Measurements from ENCODE around the gene RDH13.
"Not testable (repeated sequence)": the region's sequence is repeated elsewhere in the genome, so short reads cannot be mapped to it uniquely, and the experiment has no call there.

RDH13 gene, protein sequence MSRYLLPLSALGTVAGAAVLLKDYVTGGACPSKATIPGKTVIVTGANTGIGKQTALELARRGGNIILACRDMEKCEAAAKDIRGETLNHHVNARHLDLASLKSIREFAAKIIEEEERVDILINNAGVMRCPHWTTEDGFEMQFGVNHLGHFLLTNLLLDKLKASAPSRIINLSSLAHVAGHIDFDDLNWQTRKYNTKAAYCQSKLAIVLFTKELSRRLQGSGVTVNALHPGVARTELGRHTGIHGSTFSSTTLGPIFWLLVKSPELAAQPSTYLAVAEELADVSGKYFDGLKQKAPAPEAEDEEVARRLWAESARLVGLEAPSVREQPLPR

DNA sequence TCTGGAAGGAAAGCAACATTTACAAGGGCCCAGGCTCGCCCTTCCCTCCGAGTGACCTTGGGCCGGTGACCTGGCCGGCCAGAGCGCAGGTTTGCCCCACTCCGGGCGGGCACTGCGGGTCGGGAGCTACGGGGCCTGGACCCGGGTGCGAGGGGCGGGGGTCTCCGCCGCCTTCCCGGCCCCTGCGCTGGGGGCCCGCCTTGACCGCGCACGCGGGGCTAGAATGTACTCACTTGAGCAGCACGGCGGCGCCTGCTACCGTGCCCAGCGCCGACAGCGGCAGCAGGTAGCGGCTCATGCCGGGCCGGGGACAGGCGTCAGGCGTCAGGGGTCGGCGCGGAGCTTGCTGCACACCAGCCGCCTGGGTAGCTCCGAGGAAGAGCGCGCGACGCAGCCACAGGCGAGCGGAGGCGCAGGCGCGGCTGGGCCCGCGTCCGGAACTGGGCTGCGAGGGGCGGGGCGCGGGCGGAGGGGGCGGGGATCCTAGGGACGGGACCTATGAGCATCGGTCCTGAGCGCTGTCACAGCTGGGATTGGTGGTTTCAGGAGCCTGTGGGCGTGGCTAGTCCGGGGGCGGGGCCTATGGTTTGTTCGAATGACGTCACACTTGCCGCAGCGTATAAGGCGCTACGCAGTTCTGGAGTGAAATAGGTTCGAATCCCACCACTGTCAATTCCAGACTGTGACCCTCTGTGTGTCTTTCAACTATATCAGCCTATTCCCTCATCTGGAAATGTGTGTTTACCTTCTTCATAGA lies at the start of gene RDH13:
RDH13 (minus strand) TSS at position 414 of the 757 bp plus-strand sequence; CDS start at position 298, 116 bp downstream.
- TF ChIP-seq, protein P1, sequence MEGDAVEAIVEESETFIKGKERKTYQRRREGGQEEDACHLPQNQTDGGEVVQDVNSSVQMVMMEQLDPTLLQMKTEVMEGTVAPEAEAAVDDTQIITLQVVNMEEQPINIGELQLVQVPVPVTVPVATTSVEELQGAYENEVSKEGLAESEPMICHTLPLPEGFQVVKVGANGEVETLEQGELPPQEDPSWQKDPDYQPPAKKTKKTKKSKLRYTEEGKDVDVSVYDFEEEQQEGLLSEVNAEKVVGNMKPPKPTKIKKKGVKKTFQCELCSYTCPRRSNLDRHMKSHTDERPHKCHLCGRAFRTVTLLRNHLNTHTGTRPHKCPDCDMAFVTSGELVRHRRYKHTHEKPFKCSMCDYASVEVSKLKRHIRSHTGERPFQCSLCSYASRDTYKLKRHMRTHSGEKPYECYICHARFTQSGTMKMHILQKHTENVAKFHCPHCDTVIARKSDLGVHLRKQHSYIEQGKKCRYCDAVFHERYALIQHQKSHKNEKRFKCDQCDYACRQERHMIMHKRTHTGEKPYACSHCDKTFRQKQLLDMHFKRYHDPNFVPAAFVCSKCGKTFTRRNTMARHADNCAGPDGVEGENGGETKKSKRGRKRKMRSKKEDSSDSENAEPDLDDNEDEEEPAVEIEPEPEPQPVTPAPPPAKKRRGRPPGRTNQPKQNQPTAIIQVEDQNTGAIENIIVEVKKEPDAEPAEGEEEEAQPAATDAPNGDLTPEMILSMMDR (conservative IDR thresholded peaks at IDR 0.05; ENCODE audit: control insufficient read depth, insufficient read depth, low read depth, low read length): no peak
- peak; percentile 96 for DNase-seq (ENCODE audit: low read depth)
- peak within 1 kb of the TSS; percentile 63 for H3K4me3 ChIP-seq (ENCODE audit: control insufficient read depth, low read depth, low read length)

DNA sequence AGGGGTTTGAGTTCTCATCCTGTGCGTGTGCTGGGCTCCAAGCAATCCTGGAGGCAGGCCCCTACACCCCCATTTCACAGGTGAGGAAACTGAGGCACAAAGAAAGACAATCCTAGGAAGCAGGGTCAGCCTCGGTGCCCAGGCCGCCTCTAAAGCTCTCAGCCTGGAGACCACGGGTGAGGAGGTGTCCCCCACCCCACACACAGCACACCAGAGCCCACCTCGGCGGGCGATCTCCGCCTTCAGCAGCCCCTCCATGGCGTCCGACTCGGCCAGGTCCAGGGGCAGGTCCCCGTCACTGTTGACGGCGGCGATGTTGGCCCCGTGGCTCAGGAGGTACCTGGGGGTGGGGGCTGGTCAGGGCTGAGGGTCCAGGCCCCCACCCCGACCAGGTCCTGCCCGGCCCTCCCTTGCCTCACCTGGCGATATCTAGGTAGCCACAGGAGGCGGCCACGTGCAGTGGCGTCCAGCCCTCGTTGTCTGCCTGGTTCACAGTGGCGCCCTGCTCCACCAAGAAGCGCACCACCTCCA lies 49.4 kb upstream of the RDH13 start:
- H3K4me3 ChIP-seq (ENCODE audit: control insufficient read depth, low read depth, low read length): no peak overlapping the region
- TF ChIP-seq, protein P1 (conservative IDR thresholded peaks at IDR 0.05; ENCODE audit: control insufficient read depth, insufficient read depth, low read depth, low read length): no peak

DNA sequence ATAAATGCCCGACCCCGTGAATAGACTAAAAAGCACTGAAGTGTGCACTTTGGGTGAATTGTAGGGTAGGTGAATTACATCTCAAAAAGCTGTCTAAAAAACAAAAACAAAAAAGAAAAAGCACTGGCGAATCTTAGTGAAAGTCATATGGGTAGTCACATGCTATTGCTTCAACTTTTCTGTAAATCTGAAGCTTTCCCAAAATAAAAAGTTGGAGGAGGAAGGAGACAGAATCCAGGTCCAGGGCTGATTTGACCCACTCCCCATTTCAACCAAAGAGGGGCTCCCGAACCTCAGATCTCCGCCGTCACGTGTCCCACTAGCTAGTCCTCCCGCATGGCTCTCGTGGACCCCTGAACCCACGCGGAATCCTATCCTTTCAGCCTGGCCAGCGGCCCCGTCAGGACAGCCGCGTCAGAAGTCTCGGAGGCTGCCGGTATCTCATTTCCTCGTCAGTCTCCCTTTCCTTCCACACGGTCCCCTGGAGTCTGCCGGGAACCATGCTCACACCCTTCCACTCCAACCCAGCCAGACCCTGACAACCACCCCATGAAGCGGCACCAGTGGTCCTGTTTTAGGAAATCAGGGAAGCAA lies 48.4 kb upstream of the RDH13 start:
- TF ChIP-seq, protein P1 (conservative IDR thresholded peaks at IDR 0.05; ENCODE audit: control insufficient read depth, insufficient read depth, low read depth, low read length): no peak
- DNase-seq (ENCODE audit: low read depth): no peak
- H3K4me3 ChIP-seq (ENCODE audit: control insufficient read depth, low read depth, low read length): no peak overlapping the region

More for the DNA sequence above, 49.4 kb upstream of the RDH13 start:
- no peak for DNase-seq (ENCODE audit: low read depth)

DNA sequence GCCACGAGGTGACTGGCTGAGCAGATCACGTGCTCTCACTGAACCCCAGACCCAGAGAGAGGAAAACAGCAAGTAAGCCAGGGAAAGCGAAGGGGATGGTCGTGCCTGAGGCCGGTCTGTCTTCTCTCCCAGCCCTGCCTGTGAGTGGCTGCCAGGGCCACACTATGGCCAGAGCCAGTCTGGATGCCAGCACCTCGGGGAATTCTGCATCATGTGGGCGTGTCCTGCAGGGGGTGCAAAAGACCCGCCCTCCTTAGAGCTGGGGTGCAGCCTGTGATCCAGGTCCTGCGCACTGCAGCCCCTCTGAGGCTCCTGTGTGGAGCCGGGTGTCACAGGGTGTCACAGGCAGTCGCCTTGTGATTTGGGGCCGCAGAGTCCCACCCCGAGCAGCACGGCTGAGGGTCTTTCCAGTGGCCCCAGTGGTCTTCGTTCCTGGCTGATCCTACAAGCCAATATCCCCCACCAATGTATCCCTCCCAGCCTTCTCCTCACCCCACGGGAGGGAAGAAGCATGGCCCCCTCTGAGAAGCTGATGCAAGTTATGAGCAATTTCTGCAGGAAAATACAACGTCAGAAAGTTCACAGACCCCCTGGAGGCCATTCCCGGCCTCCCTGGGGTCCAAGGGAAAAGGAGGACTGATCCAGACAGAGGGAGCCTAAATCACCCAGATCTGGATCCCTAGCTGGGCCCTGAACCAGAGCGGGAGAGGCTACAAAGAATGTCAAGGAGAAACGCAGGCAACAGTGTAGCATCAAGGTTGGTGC lies 46.8 kb upstream of the RDH13 start:
- no peak overlapping the region for H3K4me3 ChIP-seq (ENCODE audit: control insufficient read depth, low read depth, low read length)
- no peak for DNase-seq (ENCODE audit: low read depth)
- TF ChIP-seq, protein P1 (conservative IDR thresholded peaks at IDR 0.05; ENCODE audit: control insufficient read depth, insufficient read depth, low read depth, low read length): no peak

DNA sequence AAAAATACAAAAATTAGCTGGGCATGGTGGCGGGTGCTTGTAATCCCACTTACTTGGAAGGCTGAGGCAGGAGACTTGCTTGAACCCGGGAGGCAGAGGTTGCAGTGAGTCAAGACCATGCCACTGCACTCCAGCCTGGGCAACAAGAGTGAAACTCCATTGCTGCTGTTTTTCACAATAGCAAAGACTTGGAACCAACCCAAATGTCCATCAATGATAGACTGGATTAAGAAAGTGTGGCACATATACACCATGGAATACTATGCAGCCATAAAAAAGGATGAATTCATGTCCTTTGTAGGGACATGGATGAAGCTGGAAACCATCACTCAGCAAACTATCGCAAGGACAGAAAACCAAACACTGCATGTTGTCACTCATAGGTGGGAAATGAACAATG lies 44.3 kb upstream of the RDH13 start:
- not testable (repeated sequence) for H3K4me3 ChIP-seq (ENCODE audit: control insufficient read depth, low read depth, low read length); DNase-seq (ENCODE audit: low read depth)

DNA sequence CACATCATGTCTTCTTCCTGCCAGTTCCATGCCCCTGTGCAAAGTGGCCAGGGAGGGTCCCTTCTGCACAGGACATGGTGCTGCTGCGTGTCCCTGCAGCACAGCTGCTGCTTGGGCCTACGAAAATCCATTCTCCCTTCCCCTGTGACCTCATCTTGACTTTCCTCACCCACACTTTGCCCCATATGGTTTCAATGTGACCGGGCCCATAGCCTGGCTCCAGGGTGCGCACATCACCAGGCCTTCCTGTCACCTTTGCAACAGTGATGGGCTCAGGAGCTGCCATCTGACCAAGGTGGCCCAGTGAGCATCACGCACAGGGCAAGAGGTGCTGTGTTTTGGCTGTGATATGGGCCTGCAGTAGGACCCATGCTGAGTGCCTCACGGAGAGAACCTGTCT lies 43.6 kb upstream of the RDH13 start:
- DNase-seq (ENCODE audit: low read depth): no peak
- H3K4me3 ChIP-seq (ENCODE audit: control insufficient read depth, low read depth, low read length): no peak overlapping the region
- TF ChIP-seq, protein P1 (conservative IDR thresholded peaks at IDR 0.05; ENCODE audit: control insufficient read depth, insufficient read depth, low read depth, low read length): no peak
